ENCODE measurements around the gene JMJD8. TPM values are rescaled to one million over a fixed set of nuclear protein-coding genes. Genes with fewer than 3 reads are reported as not detected.

The JMJD8 gene
- total and polyA plus RNA-seq, 10 of the 15 experiments (the other 5 are each of a cell fraction or from before 2014, with no cell fraction given) = 1.00 to 50.4 (median 30.7) TPM

DNA sequence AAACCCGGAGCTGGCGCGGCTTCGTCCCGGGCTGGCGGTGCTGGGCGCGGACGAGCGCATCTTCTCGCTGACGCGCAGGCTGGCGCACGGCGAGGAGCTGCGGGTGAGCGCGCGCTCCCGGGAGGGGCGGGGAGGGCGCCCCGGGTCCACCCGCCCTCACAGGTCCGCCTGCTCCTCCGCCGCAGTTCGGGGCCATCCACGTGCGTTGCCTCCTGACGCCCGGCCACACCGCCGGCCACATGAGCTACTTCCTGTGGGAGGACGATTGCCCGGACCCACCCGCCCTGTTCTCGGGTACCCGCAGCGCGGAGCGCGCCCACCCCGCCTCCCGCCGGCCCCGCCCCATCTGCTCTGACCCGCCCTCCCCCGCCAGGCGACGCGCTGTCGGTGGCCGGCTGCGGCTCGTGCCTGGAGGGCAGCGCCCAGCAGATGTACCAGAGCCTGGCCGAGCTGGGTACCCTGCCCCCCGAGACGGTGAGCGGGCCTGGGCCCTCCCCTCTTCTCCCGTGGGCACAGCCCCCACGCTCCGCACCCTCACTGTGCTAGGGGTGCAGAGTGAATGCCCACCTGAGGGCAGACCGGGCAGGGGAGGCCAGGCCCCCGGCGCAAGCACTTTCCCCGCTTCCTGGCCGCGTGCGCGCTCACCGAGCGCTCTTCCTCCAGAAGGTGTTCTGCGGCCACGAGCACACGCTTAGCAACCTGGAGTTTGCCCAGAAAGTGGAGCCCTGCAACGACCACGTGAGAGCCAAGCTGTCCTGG lies 44.2 kb upstream of the JMJD8 start:
- in situ Hi-C loops (cut with MboI) = no loop called here
- ChIA-PET POLR2A (interaction anchor here (1.1 to 6.3 kb wide), 4 partner anchors 8 to 92 kb away, joined by 3 to 60 read pairs (median 7); partner anchors contain the start of gene CIAO3), RAD21 (ENCODE audit: unreplicated experiment) (interaction anchor here (0.7 to 1.5 kb wide), 5 partner anchors 8 to 995 kb away, joined by 3 to 8 read pairs (median 4); partner anchors contain the start of genes CHTF18 and RPUSD1), CTCF (no interaction called here), SMC1A (ENCODE audit: uncharacterized antibody, unreplicated experiment) (interaction anchor here (0.8 kb wide), 1 partner anchor 9 kb away, joined by 4 read pairs; no protein-coding TSS in a partner anchor)
- ATAC-seq = peak; percentile 68
- H3K36me3 ChIP-seq (ENCODE audit: control insufficient read depth in 2 of 2, insufficient read depth in 2 of 2, low read length in 1 of 2) = peaks cover 2% of the 10 kb centered on the region in 2 experiments; a peak in 3 of 4 replicates
- FAIRE-seq = no peak
- H2AFZ ChIP-seq (ENCODE audit: control insufficient read depth, low read depth, low read length) = no peak overlapping the region; the same call in 1 of the 2 replicates
- no peak overlapping the region for H3K27ac ChIP-seq (ENCODE audit: control insufficient read depth, insufficient read depth)
- WGBS (ENCODE audit: insufficient coverage, insufficient replicate concordance, low lambda C conversion rate, missing lambda C conversion rate) = under 1% methylated on average over 49 of the region's 80 CpGs
- DNase-seq (ENCODE audit: low read depth, low spot score) = no peak
- intact Hi-C loops (cut with micrococcal nuclease; ENCODE audit: unreplicated experiment) = no loop called here
- BruUV-seq (replicated peaks) = no TSS peak
- peak overlapping the region; percentile 90 for H3K4me2 ChIP-seq (ENCODE audit: control insufficient read depth, insufficient read depth)
- H3K4me3 ChIP-seq = peak overlapping the region; percentile 65; the same call in 1 of the 2 replicates
- peak overlapping the region; percentile 73; the same call in 1 of the 2 replicates for H3K9ac ChIP-seq (ENCODE audit: control insufficient read depth, insufficient read depth, low read length)
- peaks cover 13% of the 10 kb centered on the region for H3K4me1 ChIP-seq (ENCODE audit: control insufficient read depth, insufficient read depth, low read length)
- H3K79me2 ChIP-seq (ENCODE audit: control insufficient read depth, insufficient read depth, low read length) = no peaks in the 10 kb centered on the region; the same call in 1 of the 2 replicates
- no peaks in the 10 kb centered on the region for H3K27me3 ChIP-seq (replicated peaks in 1 of 2; ENCODE audit: control insufficient read depth in 2 of 2, insufficient read depth in 2 of 2, low read length in 1 of 2)
- H3K9me3 ChIP-seq (replicated peaks; ENCODE audit: control insufficient read depth, insufficient read depth, low read length) = no peaks in the 10 kb centered on the region
- H4K20me1 ChIP-seq (ENCODE audit: control insufficient read depth, insufficient read depth) = no peaks in the 10 kb centered on the region
- TF ChIP-seq IKZF1 (conservative IDR thresholded peaks at IDR 0.05) (peak; percentile 29; the same call in 1 of the 2 replicates), SIN3A (IDR thresholded peaks at IDR 0.05; ENCODE audit: low read depth, low read length) (0 out of 2 replicates have a peak, but pooled peaks have one; percentile 45), MXI1 (IDR thresholded peaks at IDR 0.05; ENCODE audit: low read depth, low read length) (peak; percentile 95), POU2F2 (IDR thresholded peaks at IDR 0.05; ENCODE audit: borderline replicate concordance, low read depth, low read length) (no peak; the same call in 2 of the 3 replicates), TCF3 (IDR thresholded peaks at IDR 0.05; ENCODE audit: borderline replicate concordance, insufficient read depth, low read depth, low read length) (0 out of 2 replicates have a peak, but pooled peaks have one; percentile 16), RUNX3 (IDR thresholded peaks at IDR 0.05; ENCODE audit: low read length) (peak; percentile 7; the same call in 1 of the 2 replicates), BHLHE40 (IDR thresholded peaks at IDR 0.05; ENCODE audit: borderline replicate concordance in 1 of 2, low read depth in 2 of 2, low read length in 1 of 2) (peak; percentile 79 to 93; a peak in 3 of 4 replicates), MEF2B (IDR thresholded peaks at IDR 0.05; ENCODE audit: partially characterized antibody, poor library complexity, severe bottlenecking) (peak; percentile 29), NR2F1 (conservative IDR thresholded peaks at IDR 0.05) (0 out of 2 replicates have a peak, but pooled peaks have one; percentile 22), BACH1 (IDR thresholded peaks at IDR 0.05; ENCODE audit: borderline replicate concordance) (peak; percentile 36; the same call in 1 of the 2 replicates), POLR2AphosphoS2 (IDR thresholded peaks at IDR 0.05; ENCODE audit: low read depth, low read length) (peak; percentile 84)
- TF ChIP-seq, protein P1, sequence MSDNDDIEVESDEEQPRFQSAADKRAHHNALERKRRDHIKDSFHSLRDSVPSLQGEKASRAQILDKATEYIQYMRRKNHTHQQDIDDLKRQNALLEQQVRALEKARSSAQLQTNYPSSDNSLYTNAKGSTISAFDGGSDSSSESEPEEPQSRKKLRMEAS (IDR thresholded peaks at IDR 0.05; ENCODE audit: low read depth, low read length) = peak; percentile 78; the same call in 1 of the 2 replicates
- TF ChIP-seq, protein P2, sequence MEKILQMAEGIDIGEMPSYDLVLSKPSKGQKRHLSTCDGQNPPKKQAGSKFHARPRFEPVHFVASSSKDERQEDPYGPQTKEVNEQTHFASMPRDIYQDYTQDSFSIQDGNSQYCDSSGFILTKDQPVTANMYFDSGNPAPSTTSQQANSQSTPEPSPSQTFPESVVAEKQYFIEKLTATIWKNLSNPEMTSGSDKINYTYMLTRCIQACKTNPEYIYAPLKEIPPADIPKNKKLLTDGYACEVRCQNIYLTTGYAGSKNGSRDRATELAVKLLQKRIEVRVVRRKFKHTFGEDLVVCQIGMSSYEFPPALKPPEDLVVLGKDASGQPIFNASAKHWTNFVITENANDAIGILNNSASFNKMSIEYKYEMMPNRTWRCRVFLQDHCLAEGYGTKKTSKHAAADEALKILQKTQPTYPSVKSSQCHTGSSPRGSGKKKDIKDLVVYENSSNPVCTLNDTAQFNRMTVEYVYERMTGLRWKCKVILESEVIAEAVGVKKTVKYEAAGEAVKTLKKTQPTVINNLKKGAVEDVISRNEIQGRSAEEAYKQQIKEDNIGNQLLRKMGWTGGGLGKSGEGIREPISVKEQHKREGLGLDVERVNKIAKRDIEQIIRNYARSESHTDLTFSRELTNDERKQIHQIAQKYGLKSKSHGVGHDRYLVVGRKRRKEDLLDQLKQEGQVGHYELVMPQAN (conservative IDR thresholded peaks at IDR 0.05) = no peak; the same call in 1 of the 2 replicates
- TF ChIP-seq, protein P3, sequence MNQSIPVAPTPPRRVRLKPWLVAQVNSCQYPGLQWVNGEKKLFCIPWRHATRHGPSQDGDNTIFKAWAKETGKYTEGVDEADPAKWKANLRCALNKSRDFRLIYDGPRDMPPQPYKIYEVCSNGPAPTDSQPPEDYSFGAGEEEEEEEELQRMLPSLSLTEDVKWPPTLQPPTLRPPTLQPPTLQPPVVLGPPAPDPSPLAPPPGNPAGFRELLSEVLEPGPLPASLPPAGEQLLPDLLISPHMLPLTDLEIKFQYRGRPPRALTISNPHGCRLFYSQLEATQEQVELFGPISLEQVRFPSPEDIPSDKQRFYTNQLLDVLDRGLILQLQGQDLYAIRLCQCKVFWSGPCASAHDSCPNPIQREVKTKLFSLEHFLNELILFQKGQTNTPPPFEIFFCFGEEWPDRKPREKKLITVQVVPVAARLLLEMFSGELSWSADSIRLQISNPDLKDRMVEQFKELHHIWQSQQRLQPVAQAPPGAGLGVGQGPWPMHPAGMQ (IDR thresholded peaks at IDR 0.05; ENCODE audit: borderline replicate concordance) = no peak
- TF ChIP-seq, protein P4, sequence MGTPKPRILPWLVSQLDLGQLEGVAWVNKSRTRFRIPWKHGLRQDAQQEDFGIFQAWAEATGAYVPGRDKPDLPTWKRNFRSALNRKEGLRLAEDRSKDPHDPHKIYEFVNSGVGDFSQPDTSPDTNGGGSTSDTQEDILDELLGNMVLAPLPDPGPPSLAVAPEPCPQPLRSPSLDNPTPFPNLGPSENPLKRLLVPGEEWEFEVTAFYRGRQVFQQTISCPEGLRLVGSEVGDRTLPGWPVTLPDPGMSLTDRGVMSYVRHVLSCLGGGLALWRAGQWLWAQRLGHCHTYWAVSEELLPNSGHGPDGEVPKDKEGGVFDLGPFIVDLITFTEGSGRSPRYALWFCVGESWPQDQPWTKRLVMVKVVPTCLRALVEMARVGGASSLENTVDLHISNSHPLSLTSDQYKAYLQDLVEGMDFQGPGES (IDR thresholded peaks at IDR 0.05) = no peak
